NCI-H2196 (cell line): ENCODE data around the gene PDZRN4.

ENCODE experiments used
- DNase-seq: peaks from one replicate; lab custom pipeline; 2025; ENCODE audit not compliant: unreplicated experiment; lab: John Stamatoyannopoulos, UW

The PDZRN4 gene

DNA sequence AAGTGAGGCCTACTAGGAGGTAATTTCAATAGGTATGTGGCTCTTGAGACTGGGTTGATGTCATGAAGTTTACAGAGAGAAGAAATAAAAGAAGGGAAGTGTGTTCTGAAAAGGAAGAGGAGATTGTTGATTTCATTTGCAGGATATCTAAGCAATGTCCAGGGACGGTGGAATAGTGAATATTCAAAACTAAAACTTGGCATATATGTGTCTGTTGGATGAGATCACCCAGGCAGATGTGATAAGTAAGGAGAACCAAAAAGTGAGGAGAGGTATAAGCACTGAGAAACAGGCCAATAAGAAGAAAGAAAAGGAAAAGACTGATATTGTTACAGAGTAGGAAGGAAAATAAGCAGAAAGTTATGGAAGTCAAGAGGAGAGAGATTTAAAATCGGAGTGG, 255.6 kb downstream of the PDZRN4 start:
- DNase-seq = no peak

DNA sequence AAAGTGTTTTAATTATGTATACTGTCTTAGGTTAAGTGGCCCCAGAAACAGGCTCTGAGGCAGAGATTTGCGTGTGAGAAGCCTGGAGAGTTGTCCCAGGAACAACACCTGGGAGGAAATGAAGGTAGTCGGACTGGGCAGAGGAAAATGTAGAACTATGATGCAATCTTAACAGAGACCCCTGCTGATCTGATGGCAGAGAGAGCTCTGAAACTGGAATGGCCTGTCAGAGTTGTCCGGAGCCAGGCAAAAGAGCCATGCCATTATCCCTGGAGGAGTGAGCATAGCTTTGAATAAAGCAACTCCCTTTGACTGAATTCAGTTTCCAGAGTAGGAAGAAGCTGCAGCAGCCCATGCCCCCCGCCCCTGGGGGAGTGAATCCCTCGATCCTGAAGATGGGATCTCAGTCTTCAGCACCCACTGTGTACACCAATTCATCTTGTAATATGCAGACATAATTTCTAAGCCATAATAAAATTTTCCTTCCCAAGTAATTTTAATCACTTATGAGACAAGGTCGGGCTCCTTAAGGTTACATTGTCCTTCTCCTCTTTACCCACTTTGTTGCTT, 264.8 kb downstream of the PDZRN4 start:
- DNase-seq = no peak

DNA sequence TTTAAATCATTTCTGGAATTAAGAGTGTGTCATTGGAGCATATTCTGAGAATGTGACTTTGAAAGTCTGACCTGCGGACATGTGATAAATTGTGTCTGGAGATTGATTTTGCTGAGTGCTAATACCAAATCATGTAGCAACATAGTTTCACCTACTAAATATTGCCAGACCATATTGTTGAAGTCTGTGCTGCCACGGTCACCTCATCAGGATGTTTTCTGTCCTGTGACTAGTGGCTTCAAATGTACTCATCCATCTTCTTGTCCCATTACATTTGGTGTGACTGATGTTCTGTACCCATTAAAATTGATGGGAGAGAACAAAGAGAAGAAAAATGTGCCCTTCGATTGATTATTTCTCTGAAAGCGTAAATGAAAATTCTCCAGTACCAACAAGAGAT, 265.3 kb downstream of the PDZRN4 start:
- DNase-seq = no peak

DNA sequence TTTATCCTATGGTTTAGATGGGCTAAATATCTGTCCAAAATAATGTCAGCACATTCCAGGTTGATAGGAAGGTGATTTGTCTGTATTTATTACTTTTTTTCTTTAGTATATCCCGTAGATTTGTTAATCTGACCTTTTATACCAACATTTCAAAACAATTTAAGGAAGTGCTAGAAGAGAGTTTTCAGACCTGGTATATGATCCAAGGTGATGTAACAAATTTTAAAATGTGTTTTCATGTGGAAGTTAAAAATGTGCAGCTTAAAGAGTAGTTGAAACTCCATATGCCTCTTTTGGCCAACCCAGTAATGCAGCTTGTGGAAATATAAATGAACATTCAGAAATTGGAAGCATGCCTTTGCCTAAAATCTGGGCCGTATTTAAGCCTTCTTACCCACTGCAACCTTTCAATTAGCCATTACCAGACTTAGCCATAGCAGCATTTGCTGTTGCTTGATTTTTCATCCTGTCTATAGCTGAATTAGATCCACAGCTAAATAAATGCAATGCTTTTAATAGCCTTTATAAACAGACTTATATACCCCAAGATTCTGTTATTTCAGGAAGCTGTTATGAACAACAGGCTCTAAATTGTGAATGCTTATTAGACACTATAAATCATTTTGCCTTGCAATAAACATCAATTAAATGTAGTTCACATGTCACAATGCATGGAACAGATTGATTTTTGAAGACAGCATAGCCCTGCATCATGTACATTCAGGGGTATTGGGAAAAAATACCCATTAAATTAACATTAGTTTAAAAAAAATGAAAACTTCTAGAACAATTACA, 271.2 kb downstream of the PDZRN4 start:
- no peak for DNase-seq

DNA sequence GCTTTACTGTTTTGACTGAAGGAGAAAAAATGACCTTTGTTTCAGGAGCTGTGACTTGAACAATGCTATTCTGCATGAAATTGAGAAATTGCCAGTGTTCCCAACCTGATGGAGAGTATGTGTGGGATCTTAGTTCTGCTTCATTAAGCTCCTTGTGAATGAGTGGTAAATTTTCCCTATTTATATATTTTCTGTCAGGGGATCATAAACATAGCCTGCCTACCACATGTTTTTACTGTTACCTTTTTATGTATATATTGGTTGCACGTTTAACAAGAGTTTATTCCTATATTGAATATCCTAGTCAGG, 271.7 kb downstream of the PDZRN4 start:
- DNase-seq = no peak

DNA sequence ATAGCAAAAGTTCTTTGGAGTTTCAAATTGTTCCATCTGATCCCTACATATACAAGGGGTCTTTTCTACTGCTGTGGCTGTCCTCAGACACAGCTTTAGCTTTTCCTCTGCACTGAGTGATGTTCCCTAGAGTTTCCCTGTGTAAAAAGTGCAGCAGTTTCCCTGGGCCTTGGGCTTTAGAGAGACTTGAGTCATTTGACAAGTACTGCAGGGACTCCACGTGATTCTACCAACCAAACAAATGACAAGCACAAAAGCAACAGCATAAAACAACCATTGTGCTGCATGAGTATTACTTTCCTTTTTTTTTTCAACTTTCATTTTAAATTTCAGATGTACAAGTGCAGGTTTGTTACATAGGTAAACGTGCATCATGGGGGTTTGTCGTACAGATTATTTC, 272.8 kb downstream of the PDZRN4 start:
- no peak for DNase-seq

DNA sequence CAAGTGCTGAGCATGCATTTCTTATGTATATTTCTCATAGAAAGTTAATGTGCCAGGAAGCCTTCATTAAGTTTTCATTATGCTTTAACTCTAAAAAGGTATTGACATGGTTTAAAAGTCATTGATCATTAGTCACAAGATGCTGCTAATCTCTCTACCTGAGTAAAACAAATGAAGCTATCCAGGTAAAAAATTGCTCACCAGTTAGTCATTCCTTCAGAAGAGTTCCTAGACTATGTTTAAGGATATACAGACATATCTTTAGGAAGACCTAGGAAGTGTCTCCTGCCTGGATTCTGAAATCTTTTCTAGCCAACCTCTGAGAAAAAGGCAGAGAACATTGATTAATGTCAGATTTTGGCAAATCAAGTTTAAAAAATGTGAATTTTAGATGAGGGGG, 274.2 kb downstream of the PDZRN4 start:
- no peak for DNase-seq

DNA sequence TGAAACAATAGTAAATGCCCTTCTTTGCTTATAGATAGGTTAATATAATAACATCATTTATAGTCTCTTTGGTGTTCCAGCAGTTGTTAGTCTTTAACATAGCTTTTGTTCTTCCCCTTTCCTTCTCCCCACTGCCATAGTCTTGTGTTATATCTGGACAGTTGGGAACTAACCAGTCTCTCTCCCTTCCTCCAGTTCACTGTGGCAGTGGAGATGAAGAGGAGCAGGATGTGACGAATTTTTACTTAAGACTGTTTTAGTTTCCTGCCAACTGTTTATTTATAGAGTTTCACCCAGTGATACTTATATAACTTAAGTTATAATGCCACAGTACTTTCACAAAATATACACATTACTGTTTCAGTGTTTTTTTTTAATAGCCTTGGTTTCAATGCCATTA, 277.4 kb downstream of the PDZRN4 start:
- no peak for DNase-seq

DNA sequence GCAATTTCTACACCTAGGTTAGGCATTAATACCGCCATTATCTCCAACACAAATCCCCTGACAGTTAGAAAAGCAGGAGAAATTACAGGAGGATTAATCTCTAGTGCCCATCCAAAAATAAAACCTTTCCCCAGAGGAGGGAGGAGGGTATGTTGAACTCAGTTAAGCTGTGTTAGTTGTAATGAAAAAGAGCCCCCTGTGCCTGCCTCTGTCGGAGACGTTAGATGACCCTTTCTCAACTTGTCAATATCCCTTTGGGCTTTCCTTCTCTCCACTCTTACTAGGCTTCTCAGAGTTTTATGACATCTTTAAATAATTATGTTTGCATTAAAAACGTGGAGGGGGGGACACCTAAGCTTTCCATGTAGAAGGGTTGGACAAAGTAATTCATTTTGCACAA, 278.2 kb downstream of the PDZRN4 start:
- no peak for DNase-seq

DNA sequence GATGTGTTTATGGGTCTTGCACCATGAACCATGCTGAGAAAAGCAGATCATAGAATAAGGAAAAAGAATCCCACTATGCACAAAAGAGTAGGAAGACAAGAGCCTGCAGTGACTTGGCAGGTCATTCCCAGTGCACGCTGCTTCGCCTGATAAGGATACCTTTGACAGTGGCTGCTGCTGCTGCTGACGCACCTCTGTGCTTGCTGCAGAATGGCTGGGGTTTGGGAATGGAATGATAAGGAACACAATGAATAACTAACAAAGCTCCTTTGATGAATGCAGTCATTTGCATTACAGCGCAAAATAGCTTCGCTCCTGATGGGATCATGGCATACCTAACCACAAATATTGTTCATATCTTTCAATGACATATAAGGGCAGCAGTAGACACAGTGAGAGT, 278.7 kb downstream of the PDZRN4 start:
- DNase-seq = no peak

DNA sequence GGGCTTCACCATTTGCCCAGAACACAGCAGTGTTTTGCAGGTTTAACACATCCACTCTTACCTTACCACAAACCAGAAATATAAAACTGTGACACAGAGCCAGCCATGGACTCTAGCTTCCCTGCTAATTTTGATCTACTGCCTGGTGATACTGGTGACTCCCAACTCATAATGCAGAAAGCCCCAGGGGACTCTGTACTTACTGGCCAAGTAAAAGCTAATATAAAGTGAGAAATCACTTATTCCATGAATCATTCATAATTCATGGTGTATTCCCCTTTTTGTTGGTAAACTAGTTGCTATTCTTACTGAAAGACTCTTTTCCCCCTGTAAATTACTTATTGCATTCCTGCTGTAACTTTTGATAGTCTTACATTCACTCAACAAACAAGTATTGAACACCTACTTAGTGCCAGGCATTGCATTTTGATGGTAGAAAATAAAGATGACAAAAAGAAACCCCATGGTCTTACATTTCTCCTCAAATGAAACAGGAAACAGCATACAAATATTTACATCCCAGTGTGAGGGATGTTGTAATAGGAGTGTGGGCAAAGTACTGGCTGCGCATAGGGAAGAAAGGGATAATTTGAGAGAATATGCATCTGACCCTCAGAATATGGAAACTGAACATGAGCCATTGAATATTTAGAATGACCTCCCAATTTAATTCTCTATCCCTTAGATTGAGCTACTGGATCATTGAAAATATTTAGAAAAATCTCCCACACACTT, 279.6 kb downstream of the PDZRN4 start:
- no peak for DNase-seq

DNA sequence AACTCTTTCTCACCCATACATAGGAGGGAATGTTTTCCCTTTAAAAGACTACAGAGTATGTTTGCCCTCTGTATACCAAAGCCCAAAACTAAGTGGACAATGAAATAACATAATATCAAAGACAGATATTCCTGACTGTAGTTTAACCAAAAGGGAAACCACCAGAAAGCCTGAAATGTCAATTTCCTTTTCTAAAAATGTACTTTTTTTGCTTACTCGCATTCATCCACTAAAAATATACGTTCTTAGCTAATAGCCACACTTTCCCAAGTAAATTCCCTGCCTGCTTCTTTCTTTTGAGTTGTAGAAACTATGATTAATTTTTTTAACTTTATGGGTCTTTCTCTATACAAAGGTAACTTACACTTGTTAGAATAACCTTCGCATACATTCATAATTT, 280.2 kb downstream of the PDZRN4 start:
- no peak for DNase-seq

DNA sequence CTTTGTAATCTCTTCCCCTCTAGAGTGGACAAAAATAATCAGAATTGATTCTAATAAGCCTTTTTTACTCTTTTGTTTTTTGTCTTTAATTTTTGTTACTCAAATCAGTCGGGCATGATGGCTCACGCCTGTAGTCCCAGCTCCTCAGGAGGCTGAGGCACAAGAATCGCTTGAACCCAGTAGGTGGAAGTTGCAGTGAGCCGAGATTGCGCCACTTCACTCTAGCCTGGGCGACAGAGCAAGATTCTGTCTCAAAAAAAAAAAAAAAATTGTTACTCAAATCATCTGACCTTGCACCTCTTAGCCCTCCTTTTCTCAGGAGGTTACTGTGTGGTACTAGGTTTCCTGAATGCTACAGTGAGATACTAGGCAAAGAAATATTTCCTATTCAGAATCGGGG, 280.6 kb downstream of the PDZRN4 start:
- no peak for DNase-seq

DNA sequence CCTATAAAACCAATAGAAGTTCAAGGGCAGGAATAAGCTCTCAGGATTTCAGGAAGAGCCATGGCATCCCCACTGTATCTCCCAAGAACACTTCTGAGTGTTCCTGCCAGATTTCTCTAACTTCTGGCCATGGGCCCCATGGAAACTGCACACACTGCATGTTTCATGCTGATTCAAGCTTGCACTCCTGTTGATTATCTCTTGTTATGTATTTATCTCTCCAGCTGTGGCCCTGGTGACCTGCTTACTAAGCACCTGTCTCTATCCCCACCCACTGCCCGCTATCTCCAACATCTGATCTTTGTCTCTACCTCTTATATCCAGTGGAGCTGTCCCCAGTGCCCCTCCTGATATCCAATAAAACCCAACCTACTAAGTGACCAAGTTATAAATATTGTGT, 285.3 kb downstream of the PDZRN4 start:
- DNase-seq = no peak

DNA sequence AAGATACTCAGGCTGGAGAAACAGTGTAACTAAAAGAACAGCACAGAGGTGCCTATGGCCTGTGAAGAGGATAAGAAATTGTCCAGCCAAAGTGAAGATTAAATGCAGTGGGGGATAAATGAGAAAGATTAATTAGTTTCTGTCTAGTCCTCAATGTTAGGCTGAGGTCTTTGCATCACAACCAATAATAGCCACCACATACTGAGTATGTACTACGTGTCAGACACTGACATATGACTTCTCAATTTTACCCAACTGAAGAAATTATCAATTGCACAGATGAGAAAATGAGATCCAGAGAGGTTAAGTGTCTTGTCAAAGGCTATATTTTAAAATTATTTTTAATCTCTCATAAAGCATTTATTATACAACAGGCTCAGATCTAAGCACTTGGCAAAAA, 285.9 kb downstream of the PDZRN4 start:
- DNase-seq = no peak

DNA sequence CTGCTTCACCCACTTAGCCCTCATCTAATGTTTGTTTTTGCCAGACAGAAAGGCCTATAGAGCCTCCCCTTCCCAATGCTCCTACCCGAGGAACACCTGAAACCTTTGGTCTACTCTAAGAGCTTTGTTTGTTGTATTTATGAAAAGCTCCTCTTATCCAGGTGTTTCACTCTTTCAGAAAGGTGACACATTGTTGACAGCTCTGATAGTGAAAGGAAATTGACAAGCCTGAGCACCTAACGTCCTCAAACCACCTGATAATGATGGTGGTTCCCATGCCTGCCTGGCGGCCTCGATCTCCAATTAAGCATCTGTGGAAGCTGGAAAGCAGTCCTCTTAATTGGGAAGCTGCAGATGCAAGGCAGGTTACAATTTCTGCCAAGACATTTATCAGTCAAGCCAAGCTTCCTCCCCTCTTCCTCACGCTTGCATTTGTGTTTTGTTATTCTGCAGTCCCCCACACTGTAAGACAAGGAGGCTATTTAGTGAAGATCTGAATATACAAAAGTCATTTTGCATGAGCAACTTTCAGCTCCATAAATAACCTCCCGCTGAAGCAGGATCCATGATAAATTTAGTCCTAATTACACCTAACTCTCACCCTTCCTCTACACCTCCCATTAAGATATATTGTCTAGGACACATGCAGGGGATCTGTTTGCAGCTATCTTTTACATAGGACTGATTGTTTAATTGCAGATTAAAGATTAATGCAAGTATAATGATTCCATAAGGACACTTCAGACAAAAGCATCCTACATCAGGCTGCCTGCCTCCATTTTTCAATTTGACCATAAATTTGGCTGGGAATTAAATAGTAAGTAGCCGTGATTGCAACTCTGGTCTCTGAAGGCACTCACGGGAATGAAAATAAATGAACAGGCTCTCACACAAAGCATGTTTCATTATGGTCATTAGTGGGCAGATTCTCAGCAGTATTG, 288.6 kb downstream of the PDZRN4 start:
- no peak for DNase-seq

DNA sequence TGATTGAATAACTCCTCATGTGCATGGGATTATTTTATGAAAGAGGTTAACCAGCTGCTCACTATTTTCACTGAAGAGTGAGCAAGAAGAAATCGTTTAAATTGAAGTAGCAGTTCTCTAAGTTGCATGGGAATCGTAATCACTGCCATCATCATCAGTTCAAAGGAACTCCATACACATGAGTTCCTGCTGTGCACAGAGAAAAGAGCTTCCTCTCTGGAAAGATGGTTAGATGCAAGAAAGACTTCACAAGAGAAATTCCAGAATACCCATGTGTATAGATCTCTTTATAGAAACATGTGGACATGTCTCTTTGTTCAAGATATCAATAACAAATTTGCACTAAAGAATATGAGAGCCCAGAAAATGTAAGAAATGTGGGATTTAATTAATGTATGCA, 291.3 kb downstream of the PDZRN4 start:
- no peak for DNase-seq

DNA sequence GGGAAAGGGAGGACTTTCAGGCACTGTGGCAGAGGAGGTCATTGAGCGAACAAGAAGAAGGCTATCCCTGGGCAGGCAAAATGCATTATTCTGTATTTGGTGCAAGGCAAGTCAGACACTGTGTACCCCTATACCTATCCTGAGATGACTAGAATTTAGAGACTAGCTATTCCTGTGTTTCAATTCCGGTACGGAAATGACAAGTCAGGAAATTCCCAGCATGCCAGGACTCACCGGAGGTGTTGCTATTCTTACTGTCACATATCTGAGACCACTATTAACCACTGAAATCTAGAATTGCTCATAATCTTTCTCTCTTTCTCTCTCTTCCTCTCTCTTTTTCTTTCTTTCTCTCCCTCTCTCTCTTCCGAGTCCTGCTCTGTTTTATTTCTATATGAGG, 297.1 kb downstream of the PDZRN4 start:
- no peak for DNase-seq

DNA sequence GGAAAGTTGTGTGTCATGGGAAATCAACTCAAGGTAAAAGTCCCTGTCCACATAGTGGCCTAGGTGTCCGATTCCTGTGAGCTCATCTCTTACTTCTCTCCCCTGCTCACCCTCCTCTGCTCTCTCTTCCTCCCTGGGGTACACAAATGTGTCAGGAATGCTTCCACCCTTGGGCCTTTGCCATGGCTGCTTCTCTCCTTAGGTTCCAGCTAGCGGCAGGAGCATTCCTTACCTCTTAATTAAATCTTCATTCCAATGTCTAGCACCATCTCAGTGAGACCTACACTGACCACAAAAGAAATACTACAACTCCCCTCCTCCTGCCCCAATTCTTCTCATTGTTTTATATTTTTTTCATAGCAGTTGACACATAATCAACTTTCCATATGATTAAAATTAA, 298.6 kb downstream of the PDZRN4 start:
- DNase-seq = no peak

DNA sequence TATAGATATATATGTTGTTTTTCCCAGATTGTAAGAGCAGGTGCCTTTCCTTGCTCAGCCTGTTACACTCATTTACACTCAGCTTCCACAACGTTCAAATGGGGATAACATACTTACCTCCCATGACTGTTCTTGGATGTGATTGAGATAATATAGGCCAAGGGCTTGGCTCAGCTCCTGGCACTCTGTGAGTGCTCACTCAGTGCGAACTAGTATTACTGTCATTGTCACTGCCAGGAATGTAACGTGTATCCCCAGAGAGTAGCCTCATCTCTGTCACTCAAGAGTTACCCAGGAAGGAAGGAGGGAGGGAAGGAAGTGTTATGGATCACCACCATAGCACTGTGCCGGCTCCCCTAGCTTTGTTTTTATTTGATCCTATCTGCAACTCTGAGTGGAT, 307.9 kb downstream of the PDZRN4 start:
- DNase-seq = no peak

DNA sequence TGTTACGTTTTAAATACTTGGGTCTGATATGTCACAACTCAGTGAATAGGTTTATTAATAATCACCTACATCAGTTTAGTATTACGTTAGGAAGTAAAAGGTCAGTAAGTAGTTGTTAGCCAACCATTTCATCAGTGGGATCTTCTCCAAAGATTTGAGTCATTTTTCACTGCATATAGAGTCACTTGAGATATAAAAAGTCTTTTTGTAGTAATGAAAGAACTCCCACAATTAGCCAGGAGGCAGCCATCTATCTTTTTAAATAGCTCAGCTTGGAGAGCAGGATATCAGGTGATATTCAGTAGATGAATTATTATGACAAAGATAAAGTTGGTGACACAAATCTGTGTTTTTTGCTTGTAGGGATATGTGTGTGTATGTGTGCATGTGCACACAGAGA, 309.3 kb downstream of the PDZRN4 start:
- DNase-seq = no peak

DNA sequence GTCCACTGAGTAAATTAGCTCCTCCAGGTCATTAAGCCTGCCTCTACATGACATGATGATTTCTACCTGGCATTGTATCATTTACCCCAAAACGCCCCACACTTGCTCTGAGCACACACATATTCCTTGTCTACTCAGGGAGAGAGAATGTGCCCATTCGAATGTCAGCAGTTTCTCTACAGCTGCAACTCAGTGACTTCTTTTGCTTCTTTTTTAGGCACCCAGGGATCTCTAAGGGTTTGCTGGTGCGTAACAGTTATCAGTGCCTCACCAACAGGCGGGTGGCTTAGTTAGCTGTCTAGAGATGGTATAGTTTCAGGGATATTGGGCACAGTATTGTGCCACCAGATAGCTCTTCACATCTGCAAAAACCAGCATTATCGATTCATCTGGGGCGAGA, 316.9 kb downstream of the PDZRN4 start:
- DNase-seq = no peak
